ENCODE results near the gene IL12A. TPM values are rescaled to one million over a fixed set of nuclear protein-coding genes. Genes with fewer than 3 reads are reported as not detected.

IL12A gene
- total and polyA plus RNA-seq, 4 experiments from 2014 or later = 0.44 to 0.53 TPM; not detected in 2

DNA sequence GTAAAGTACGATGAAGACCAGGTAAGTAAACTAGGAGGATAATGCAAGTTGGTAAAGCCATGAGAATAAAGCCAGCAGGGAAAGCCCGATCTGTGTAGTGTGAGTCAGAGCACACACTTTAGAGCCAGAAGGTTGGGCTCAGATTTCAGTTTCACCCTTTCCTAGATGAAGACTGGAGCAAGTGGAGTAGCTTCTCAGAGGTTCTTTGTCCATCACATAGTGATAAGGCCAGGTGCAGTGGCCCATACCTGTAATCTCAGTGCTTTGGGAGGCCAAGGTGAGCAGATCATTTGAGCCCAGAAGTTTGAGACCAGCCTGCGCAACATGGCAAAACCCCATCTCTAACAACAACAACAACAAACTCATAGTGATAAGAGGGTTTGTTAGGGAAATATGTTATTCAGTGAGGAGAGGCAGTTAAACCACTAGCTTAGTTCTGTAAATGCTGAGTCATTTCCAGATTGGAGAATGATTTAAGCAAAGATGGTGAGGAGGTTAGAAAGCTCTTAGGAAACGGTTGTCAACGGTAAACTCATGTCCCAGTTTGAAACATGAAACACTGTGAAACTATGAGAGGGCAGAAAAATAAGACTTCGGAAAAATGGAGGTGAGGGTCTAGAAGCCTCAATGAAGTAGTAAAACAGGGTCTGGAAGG, 39.0 kb downstream of the IL12A start:
- POLR2A ChIA-PET (ENCODE audit: partially characterized antibody) = no interaction called here
- intact Hi-C loops (cut with micrococcal nuclease) = no loop called here
- no peak overlapping the region for H3K4me3 ChIP-seq (ENCODE audit: low read length in 2 of 2)

DNA sequence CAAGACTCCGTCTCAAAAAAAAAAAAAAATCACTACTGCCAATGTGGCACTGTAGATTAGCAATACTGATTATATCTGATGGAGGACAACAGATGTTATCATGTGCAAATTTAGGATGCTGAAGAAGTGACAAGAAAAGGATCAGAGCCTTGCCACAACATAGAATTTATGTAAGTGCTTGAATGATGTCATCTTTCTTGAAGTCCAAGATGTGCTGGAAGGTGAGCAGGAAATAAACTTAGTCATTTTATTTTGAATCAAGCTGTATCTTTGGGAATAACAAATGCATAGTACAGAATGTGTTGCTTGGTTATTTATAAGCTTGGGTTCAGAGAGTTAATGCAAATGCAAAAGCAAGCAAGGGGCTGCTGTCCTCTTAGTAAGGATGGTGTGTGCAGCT, 47.1 kb downstream of the IL12A start:
- CTCF ChIA-PET (ENCODE audit: partially characterized antibody) = interaction anchor here (2.5 kb wide), 1 partner anchor 8 kb away, joined by 5 read pairs; no protein-coding TSS in a partner anchor
- H3K27me3 ChIP-seq (ENCODE audit: insufficient read depth, low read length) = peaks cover 4% of the 10 kb centered on the region
- no peak overlapping the region for H3K27ac ChIP-seq (ENCODE audit: low read depth, low read length)
- Mint-ChIP-seq H3K27ac (no peak overlapping the region), H3K9me3 (peaks cover 0 to 3% (median 0%) of the 10 kb centered on the region in 8 donors), H3K27me3 (peaks cover 13 to 23% of the 10 kb centered on the region in 2 donors), H3K4me1 (peaks cover 0 to 4% (median 0%) of the 10 kb centered on the region in 4 donors), H3K36me3 (no peaks in the 10 kb centered on the region), H3K4me3 (no peak overlapping the region)
- intact Hi-C loops (cut with micrococcal nuclease) = no loop called here
- DNase-seq = no peak
- no peak overlapping the region for H3K4me3 ChIP-seq (ENCODE audit: low read length in 2 of 2)
- H3K4me1 ChIP-seq (ENCODE audit: insufficient read depth, low read length) = peaks cover 5% of the 10 kb centered on the region
- POLR2A ChIA-PET (ENCODE audit: partially characterized antibody) = no interaction called here
- no peaks in the 10 kb centered on the region for H3K36me3 ChIP-seq (ENCODE audit: insufficient read depth, low read length)
- H3K9me3 ChIP-seq (ENCODE audit: control insufficient read depth in 1 of 2, low read length in 2 of 2) = no peaks in the 10 kb centered on the region

More for the DNA sequence above, 39.0 kb downstream of the IL12A start:
- Histone ChIP-seq H3K36me3 (ENCODE audit: insufficient read depth, low read length) (no peaks in the 10 kb centered on the region), H3K9me3 (ENCODE audit: control insufficient read depth in 1 of 2, low read length in 2 of 2) (no peaks in the 10 kb centered on the region), H3K27me3 (ENCODE audit: insufficient read depth, low read length) (no peaks in the 10 kb centered on the region), H3K4me1 (ENCODE audit: insufficient read depth, low read length) (no peaks in the 10 kb centered on the region), H3K27ac (ENCODE audit: low read depth, low read length) (no peak overlapping the region)
- CTCF ChIA-PET (ENCODE audit: partially characterized antibody) = interaction anchor here (1.6 kb wide), 1 partner anchor 9 kb away, joined by 5 read pairs; no protein-coding TSS in a partner anchor
- Mint-ChIP-seq H3K4me1 (peaks cover 9 to 14% (median 12%) of the 10 kb centered on the region in 4 donors), H3K9me3 (no peaks in the 10 kb centered on the region), H3K27ac (peak overlapping the region in 1 of 7 donors; percentile 28), H3K27me3 (no peaks in the 10 kb centered on the region), H3K36me3 (no peaks in the 10 kb centered on the region), H3K4me3 (peak overlapping the region in 1 of 8 donors; percentile 46)
- DNase-seq = no peak

DNA sequence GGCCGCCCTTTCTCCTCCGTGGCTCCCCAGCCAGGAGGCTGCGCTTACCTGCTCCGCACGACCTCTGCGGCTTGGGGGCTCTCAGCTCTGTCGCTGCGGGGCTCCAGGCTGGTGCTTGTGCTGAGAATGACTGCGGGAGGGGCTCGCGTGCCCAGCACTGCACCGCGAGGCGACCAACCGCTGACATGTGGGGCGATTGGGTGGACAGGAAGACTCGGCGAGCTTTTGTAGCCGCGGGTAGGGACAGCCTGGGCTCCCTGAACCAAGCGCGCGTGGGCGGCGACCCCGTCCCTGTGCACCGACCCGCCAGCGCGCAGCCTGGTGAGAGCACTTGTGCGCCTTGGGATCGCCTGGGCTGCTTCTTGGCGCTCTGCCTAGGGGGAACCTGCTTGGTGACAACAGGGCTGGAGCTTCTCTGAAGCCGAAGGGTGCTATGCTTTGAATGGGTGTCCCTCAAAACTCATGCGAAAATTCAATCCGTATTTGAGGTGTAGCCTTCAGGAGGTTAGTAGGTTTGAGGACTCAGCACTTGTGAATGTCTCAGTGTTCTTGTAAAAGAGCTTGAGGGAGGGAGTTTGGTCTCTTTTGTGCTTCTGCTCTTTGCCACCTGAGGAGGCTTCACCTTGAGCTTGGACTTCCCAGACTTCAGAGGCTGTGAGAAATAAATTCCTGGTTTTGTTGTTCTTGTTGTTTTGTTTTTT, 50.4 kb downstream of the IL12A start:
- no peaks in the 10 kb centered on the region for H3K36me3 ChIP-seq (ENCODE audit: insufficient read depth, low read length)
- ChIA-PET POLR2A (ENCODE audit: partially characterized antibody) (interaction anchor here (0.6 kb wide), 1 partner anchor 364 kb away, joined by 4 read pairs; no protein-coding TSS in a partner anchor), CTCF (ENCODE audit: partially characterized antibody) (interaction anchor here (0.7 kb wide), 1 partner anchor 50 kb away, joined by 3 read pairs; the partner anchor contains the start of gene IL12A)
- Mint-ChIP-seq H3K27me3 (peaks cover 25 to 32% of the 10 kb centered on the region in 2 donors), H3K9me3 (peaks cover 2 to 24% (median 16%) of the 10 kb centered on the region in 8 donors), H3K4me3 (peak overlapping the region in 1 of 8 donors; percentile 52), H3K4me1 (peaks cover 0 to 6% (median 0%) of the 10 kb centered on the region in 4 donors), H3K36me3 (no peaks in the 10 kb centered on the region), H3K27ac (no peak overlapping the region)
- no peak for DNase-seq
- no peak overlapping the region for H3K27ac ChIP-seq (ENCODE audit: low read depth, low read length)
- no peak overlapping the region for H3K4me3 ChIP-seq (ENCODE audit: low read length in 2 of 2)
- H3K9me3 ChIP-seq (ENCODE audit: control insufficient read depth in 1 of 2, low read length in 2 of 2) = peaks cover 0 to 7% of the 10 kb centered on the region in 2 donors
- intact Hi-C loops (cut with micrococcal nuclease) = no loop called here
- peaks cover 4% of the 10 kb centered on the region for H3K27me3 ChIP-seq (ENCODE audit: insufficient read depth, low read length)
- peaks cover 5% of the 10 kb centered on the region for H3K4me1 ChIP-seq (ENCODE audit: insufficient read depth, low read length)

DNA sequence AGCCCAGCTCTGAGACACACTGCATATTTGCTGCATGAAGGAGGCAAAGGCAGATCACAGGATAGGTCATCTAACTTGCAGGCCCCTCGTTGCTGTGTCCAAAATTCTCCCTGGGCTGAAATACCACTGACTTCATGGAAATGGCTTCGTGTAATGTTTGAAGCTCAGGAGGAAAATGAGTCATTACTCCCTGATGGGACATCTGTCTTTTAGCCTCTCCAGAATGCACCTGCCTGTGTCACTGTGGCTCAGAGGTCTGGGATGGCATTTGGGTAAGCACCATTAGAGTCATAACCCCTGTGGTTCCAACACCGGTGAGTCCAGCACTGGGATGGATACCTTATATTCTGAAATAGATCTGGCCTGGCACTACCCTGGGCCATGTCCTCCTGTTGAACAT, 51.5 kb downstream of the IL12A start:
- Mint-ChIP-seq H3K27ac (no peak overlapping the region), H3K4me1 (peaks cover 0 to 6% (median 0%) of the 10 kb centered on the region in 4 donors), H3K36me3 (no peaks in the 10 kb centered on the region), H3K4me3 (no peak overlapping the region), H3K27me3 (peaks cover 25 to 32% of the 10 kb centered on the region in 2 donors), H3K9me3 (peaks cover 2 to 24% (median 17%) of the 10 kb centered on the region in 8 donors)
- H3K36me3 ChIP-seq (ENCODE audit: insufficient read depth, low read length) = no peaks in the 10 kb centered on the region
- DNase-seq = no peak
- ChIA-PET CTCF (ENCODE audit: partially characterized antibody) (interaction anchor here (1.0 to 1.5 kb wide), 3 partner anchors 8 to 34 kb away, joined by 3 to 4 read pairs (median 3); no protein-coding TSS in a partner anchor), POLR2A (ENCODE audit: partially characterized antibody) (no interaction called here)
- H3K4me3 ChIP-seq (ENCODE audit: low read length in 2 of 2) = no peak overlapping the region
- intact Hi-C loops (cut with micrococcal nuclease) = no loop called here
- peaks cover 5% of the 10 kb centered on the region for H3K4me1 ChIP-seq (ENCODE audit: insufficient read depth, low read length)
- peaks cover 0 to 7% of the 10 kb centered on the region in 2 donors for H3K9me3 ChIP-seq (ENCODE audit: control insufficient read depth in 1 of 2, low read length in 2 of 2)
- H3K27me3 ChIP-seq (ENCODE audit: insufficient read depth, low read length) = peaks cover 4% of the 10 kb centered on the region
- no peak overlapping the region for H3K27ac ChIP-seq (ENCODE audit: low read depth, low read length)

DNA sequence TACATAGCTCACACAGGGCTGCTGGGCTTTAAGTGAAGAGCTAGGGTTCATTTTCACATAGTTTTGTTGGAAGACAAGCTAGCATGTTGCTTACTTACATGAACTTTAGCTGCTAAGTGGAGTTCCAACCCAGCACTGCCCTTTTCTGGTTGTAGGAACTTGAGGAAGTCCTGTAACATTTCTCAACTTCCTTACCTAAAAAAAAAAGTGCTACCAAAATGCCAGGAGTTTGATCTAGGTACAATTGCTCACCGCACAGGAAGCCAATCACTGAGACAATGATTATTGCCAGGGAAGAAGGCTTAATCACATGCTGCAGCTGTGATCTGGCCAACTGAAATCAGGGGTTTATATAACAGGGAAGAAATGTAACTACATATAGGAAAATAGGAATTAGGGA, 52.8 kb downstream of the IL12A start:
- peak overlapping the region in 1 of 7 donors; percentile 44 for H3K27ac Mint-ChIP-seq
- Histone ChIP-seq H3K4me1 (ENCODE audit: insufficient read depth, low read length) (peaks cover 5% of the 10 kb centered on the region), H3K27ac (ENCODE audit: low read depth, low read length) (no peak overlapping the region), H3K4me3 (ENCODE audit: low read length in 2 of 2) (no peak overlapping the region), H3K36me3 (ENCODE audit: insufficient read depth, low read length) (no peaks in the 10 kb centered on the region), H3K27me3 (ENCODE audit: insufficient read depth, low read length) (peaks cover 4% of the 10 kb centered on the region), H3K9me3 (ENCODE audit: control insufficient read depth in 1 of 2, low read length in 2 of 2) (peaks cover 0 to 7% of the 10 kb centered on the region in 2 donors)
- intact Hi-C loops (cut with micrococcal nuclease) = no loop called here
- no peak overlapping the region for H3K4me3 Mint-ChIP-seq
- POLR2A ChIA-PET (ENCODE audit: partially characterized antibody) = no interaction called here
- peaks cover 0 to 6% (median 0%) of the 10 kb centered on the region in 4 donors for H3K4me1 Mint-ChIP-seq
- peaks cover 25 to 32% of the 10 kb centered on the region in 2 donors for H3K27me3 Mint-ChIP-seq
- H3K9me3 Mint-ChIP-seq = peaks cover 2 to 24% (median 16%) of the 10 kb centered on the region in 8 donors
- H3K36me3 Mint-ChIP-seq = no peaks in the 10 kb centered on the region
- DNase-seq = no peak
- CTCF ChIA-PET (ENCODE audit: partially characterized antibody) = interaction anchor here (1.4 to 1.5 kb wide), 2 partner anchors 9 to 36 kb away, joined by 3 to 4 read pairs; no protein-coding TSS in a partner anchor

DNA sequence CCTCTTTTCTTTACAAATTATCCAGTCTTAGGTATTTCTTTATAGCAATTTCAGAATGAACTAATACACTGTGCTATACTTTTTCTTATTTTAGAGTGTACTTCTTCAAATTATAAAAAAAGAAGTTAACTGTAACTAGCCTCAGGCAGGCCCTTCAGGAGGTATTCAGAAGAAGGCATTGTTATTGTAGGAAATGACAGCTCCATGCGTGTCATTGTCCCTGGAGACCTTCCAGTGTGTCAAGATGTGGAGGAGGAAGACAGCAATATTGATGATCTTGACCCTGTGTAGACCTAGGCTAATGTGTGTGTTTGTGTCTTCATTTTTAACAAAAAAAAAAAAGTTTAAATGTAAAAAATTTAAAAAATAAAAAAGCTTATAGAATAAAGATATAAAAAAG, 55.5 kb downstream of the IL12A start:
- Mint-ChIP-seq H3K4me3 (no peak overlapping the region), H3K9me3 (peaks cover 2 to 24% (median 15%) of the 10 kb centered on the region in 8 donors), H3K27me3 (peaks cover 17% of the 10 kb centered on the region in 2 donors), H3K4me1 (peaks cover 0 to 4% (median 2%) of the 10 kb centered on the region in 4 donors), H3K27ac (no peak overlapping the region), H3K36me3 (no peaks in the 10 kb centered on the region)
- Histone ChIP-seq H3K9me3 (ENCODE audit: control insufficient read depth in 1 of 2, low read length in 2 of 2) (peaks cover 0 to 7% of the 10 kb centered on the region in 2 donors), H3K27ac (ENCODE audit: low read depth, low read length) (no peak overlapping the region), H3K4me3 (ENCODE audit: low read length in 2 of 2) (no peak overlapping the region), H3K36me3 (ENCODE audit: insufficient read depth, low read length) (no peaks in the 10 kb centered on the region), H3K4me1 (ENCODE audit: insufficient read depth, low read length) (peaks cover 2% of the 10 kb centered on the region), H3K27me3 (ENCODE audit: insufficient read depth, low read length) (peaks cover 3% of the 10 kb centered on the region)
- POLR2A ChIA-PET (ENCODE audit: partially characterized antibody) = no interaction called here
- intact Hi-C loops (cut with micrococcal nuclease) = no loop called here
- no peak for DNase-seq
- CTCF ChIA-PET (ENCODE audit: partially characterized antibody) = no interaction called here
